H9 (cell line): Measurements from ENCODE around the gene PCDHGA10. TPM values are rescaled to one million over a fixed set of nuclear protein-coding genes. Genes with fewer than 3 reads are reported as not detected.

Source experiments
- DNase-seq: peaks from one replicate; pipeline ENCODE4 v3.0.0-alpha.2; 2017
- H2AFZ ChIP-seq: one replicate; pipeline ENCODE4 v1.6.1; 2013; ENCODE audit warnings: mild to moderate bottlenecking, low read length, control low read depth, moderate library complexity
- H2AK5ac ChIP-seq: 2 replicates; pipeline ENCODE4 v1.6.1; 2013; ENCODE audit warnings: low read length, control low read depth, mixed read lengths; ENCODE audit not compliant: insufficient read length
- H2BK120ac ChIP-seq: one replicate; pipeline ENCODE4 v1.6.1; 2013; ENCODE audit warnings: low read depth, mild to moderate bottlenecking, low read length, control low read depth, inconsistent platforms; ENCODE audit not compliant: poor library complexity, severe bottlenecking
- H2BK12ac ChIP-seq: 2 replicates; pipeline ENCODE4 v1.6.1; 2013; ENCODE audit warnings: low read length, control low read depth, mixed read lengths, low read depth; ENCODE audit not compliant: insufficient read length
- H2BK15ac ChIP-seq: 2 replicates; pipeline ENCODE4 v1.6.1; 2013; ENCODE audit warnings: low read depth, low read length, control low read depth
- H2BK20ac ChIP-seq: one replicate; pipeline ENCODE4 v1.6.1; 2013; ENCODE audit warnings: low read depth, mild to moderate bottlenecking, low read length, control low read depth, inconsistent platforms; ENCODE audit not compliant: poor library complexity, severe bottlenecking
- H2BK5ac ChIP-seq: 2 replicates; pipeline ENCODE4 v1.6.1; 2013; ENCODE audit warnings: low read length, control low read depth, mixed read lengths; ENCODE audit not compliant: insufficient read length
- H3K14ac ChIP-seq: 2 replicates; pipeline ENCODE4 v1.6.1; 2013; ENCODE audit warnings: low read length, control low read depth; ENCODE audit not compliant: insufficient read depth
- H3K18ac ChIP-seq: 2 replicates; pipeline ENCODE4 v1.6.1; 2013; ENCODE audit warnings: low read depth, mild to moderate bottlenecking, mixed read lengths, low read length, control low read depth; ENCODE audit not compliant: insufficient read length
- H3K23ac ChIP-seq: 2 replicates; pipeline ENCODE4 v1.6.1; 2013; ENCODE audit warnings: low read length, control low read depth, mixed read lengths, low read depth; ENCODE audit not compliant: insufficient read length
- H3K23me2 ChIP-seq: 2 replicates; pipeline ENCODE4 v1.6.1; 2013; ENCODE audit warnings: low read depth, mild to moderate bottlenecking, mixed read lengths, low read length, control low read depth; ENCODE audit not compliant: insufficient read length, poor library complexity, severe bottlenecking
- H3K27ac ChIP-seq: 2 replicates; pipeline ENCODE4 v1.5.1; 2013; ENCODE audit warnings: low read length, control low read depth, mixed read lengths, low read depth; ENCODE audit not compliant: insufficient read length
- H3K27me3 ChIP-seq: 2 replicates; pipeline ENCODE4 v1.6.1; 2013; ENCODE audit warnings: low read length, control low read depth, inconsistent platforms; ENCODE audit not compliant: insufficient read depth
- H3K4ac ChIP-seq: 2 replicates; pipeline ENCODE4 v1.6.1; 2013; ENCODE audit warnings: low read depth, mild to moderate bottlenecking, control low read depth, inconsistent platforms, low read length, moderate library complexity
- H3K4me1 ChIP-seq: 2 replicates; pipeline ENCODE4 v1.6.1; 2013; ENCODE audit warnings: low read length, control low read depth, inconsistent platforms; ENCODE audit not compliant: insufficient read depth
- H3K4me2 ChIP-seq: 2 replicates; pipeline ENCODE4 v1.6.1; 2013; ENCODE audit warnings: low read length, control low read depth, mixed read lengths; ENCODE audit not compliant: insufficient read length, insufficient read depth
- H3K56ac ChIP-seq: 2 replicates; pipeline ENCODE4 v1.6.1; 2013; ENCODE audit warnings: low read depth, mild to moderate bottlenecking, mixed read lengths, low read length, control low read depth; ENCODE audit not compliant: insufficient read length
- H3K79me1 ChIP-seq: 2 replicates; pipeline ENCODE4 v1.6.1; 2013; ENCODE audit warnings: low read depth, mild to moderate bottlenecking, moderate library complexity, low read length, control low read depth, inconsistent platforms; ENCODE audit not compliant: insufficient read depth, poor library complexity, severe bottlenecking
- H3K79me2 ChIP-seq: 2 replicates; pipeline ENCODE4 v1.6.1; 2013; ENCODE audit warnings: low read length, control low read depth, inconsistent platforms; ENCODE audit not compliant: insufficient read depth
- H3K9ac ChIP-seq: 2 replicates; pipeline ENCODE4 v1.6.1; 2013; ENCODE audit warnings: low read length, control low read depth, mixed read lengths; ENCODE audit not compliant: insufficient read length; ENCODE audit errors: extremely low read depth
- H3K9me3 ChIP-seq: one replicate; pipeline ENCODE4 v1.6.1; 2013; ENCODE audit warnings: low read depth, low read length, inconsistent platforms; ENCODE audit not compliant: control insufficient read depth
- H3T11ph ChIP-seq: one replicate; pipeline ENCODE4 v1.6.1; 2013; ENCODE audit warnings: mild to moderate bottlenecking, low read length, control low read depth, inconsistent platforms
- H4K20me1 ChIP-seq: one replicate; pipeline ENCODE4 v1.6.1; 2013; ENCODE audit not compliant: control insufficient read depth, insufficient read length, insufficient read depth
- H4K5ac ChIP-seq: 2 replicates; pipeline ENCODE4 v1.6.1; 2013; ENCODE audit warnings: low read depth, mild to moderate bottlenecking, mixed read lengths, low read length, control low read depth; ENCODE audit not compliant: insufficient read length
- H4K8ac ChIP-seq: replicated peaks from 2 replicates; pipeline ENCODE4 v1.6.1; 2013; ENCODE audit warnings: low read length, control low read depth, mixed read lengths, low read depth; ENCODE audit not compliant: insufficient read length
- H4K91ac ChIP-seq: 2 replicates; pipeline ENCODE4 v1.6.1; 2013; ENCODE audit warnings: low read depth, mild to moderate bottlenecking, moderate library complexity, mixed read lengths, low read length, control low read depth; ENCODE audit not compliant: insufficient read length
- H3K27ac Mint-ChIP-seq, 3 experiments: 2 replicates in 2 of 3; 3 replicates in 1 of 3; pipeline ENCODE4 v1.8.0; 2020 to 2021; ENCODE audit warnings: mixed read lengths in 3 of 3, mild to moderate bottlenecking in 1 of 3, moderate library complexity in 1 of 3
- H3K27me3 Mint-ChIP-seq: 2 replicates; pipeline ENCODE4 v1.8.0; 2021; ENCODE audit warnings: low read depth, mild to moderate bottlenecking, moderate library complexity, mixed read lengths
- H3K36me3 Mint-ChIP-seq, 3 experiments: 2 replicates in 2 of 3; 3 replicates in 1 of 3; pipeline ENCODE4 v1.8.0; 2020 to 2021; ENCODE audit warnings: low read depth in 3 of 3, mixed read lengths in 3 of 3; ENCODE audit not compliant: insufficient read depth in 1 of 3
- H3K4me1 Mint-ChIP-seq, 2 experiments: 2 replicates each; pipeline ENCODE4 v1.8.0; 2020; ENCODE audit warnings: mixed read lengths in 2 of 2
- H3K4me3 Mint-ChIP-seq, 2 experiments: 2 replicates in 1 of 2; 3 replicates in 1 of 2; pipeline ENCODE4 v1.8.0; 2020 to 2021; ENCODE audit warnings: mild to moderate bottlenecking in 2 of 2, mixed read lengths in 2 of 2, moderate library complexity in 1 of 2
- H3K9me3 Mint-ChIP-seq, 2 experiments: 2 replicates in 1 of 2; 3 replicates in 1 of 2; pipeline ENCODE4 v1.8.0; 2020; ENCODE audit warnings: mild to moderate bottlenecking in 2 of 2, mixed read lengths in 2 of 2, moderate library complexity in 1 of 2
- WGBS: extraction: QIAGEN DNeasy Blood & Tissue Kit; methylation state at CpG from one replicate; pipeline ENCODE4 v1.1.7; 2013; ENCODE audit warnings: missing lambda C conversion rate, low lambda C conversion rate, mixed read lengths; ENCODE audit not compliant: insufficient read length; ENCODE audit errors: extremely low coverage; 5-methylcytosine and 5-hydroxymethylcytosine counted together
- total RNA-seq: library from RNA; stranded (reverse); gene quantifications from 2 replicates; pipeline ENCODE4 v1.2.1, GENCODE V29; 2021
- TF ChIP-seq, protein P1 (sequence below): fragments of 200-600 bp; sonication (generic); conservative IDR thresholded peaks from 3 replicates; pipeline ENCODE4 v1.8.0; 2021; ENCODE audit warnings: antibody characterized with exemption, mild to moderate bottlenecking

Gene PCDHGA10
- total RNA-seq, 1 experiment from 2014 or later = 15.1 TPM

DNA sequence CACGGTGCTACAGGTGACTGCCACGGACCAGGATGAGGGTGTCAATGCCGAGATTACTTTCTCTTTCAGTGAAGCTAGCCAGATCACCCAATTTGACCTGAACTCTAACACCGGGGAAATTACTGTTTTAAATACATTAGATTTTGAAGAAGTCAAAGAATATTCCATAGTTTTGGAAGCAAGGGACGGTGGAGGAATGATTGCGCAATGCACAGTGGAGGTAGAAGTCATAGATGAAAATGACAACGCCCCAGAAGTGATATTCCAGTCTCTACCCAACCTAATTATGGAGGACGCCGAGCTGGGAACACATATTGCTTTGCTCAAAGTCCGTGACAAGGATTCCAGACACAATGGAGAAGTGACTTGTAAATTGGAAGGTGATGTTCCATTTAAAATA, 24.1 kb upstream of the PCDHGA10 start:
- H3K27ac Mint-ChIP-seq = no peak overlapping the region
- no CpG with 5 or more reads among the region's 10 CpGs for WGBS

More for the DNA sequence above, 24.1 kb upstream of the PCDHGA10 start:
- H3K18ac ChIP-seq = no peak overlapping the region
- no peak overlapping the region for H4K8ac ChIP-seq
- no peaks in the 10 kb centered on the region for H3K4me1 Mint-ChIP-seq
- H4K91ac ChIP-seq = no peak overlapping the region
- H3K9ac ChIP-seq = no peak overlapping the region
- no peak overlapping the region for H3T11ph ChIP-seq
- H2AK5ac ChIP-seq = no peak overlapping the region
- no peaks in the 10 kb centered on the region for H4K20me1 ChIP-seq
- H3K4me1 ChIP-seq = 0 out of 2 replicates have a peak, but pooled peaks cover 2% of the 10 kb centered on the region
- no peak overlapping the region for H3K14ac ChIP-seq
- peaks cover 13% of the 10 kb centered on the region for H3K27me3 Mint-ChIP-seq
- peaks cover 23 to 62% (median 43%) of the 10 kb centered on the region in 3 experiments for H3K36me3 Mint-ChIP-seq
- no peaks in the 10 kb centered on the region for H3K23me2 ChIP-seq
- H2BK20ac ChIP-seq = no peak overlapping the region
- no peak overlapping the region for H2BK5ac ChIP-seq
- no peaks in the 10 kb centered on the region for H3K79me1 ChIP-seq
- H3K4me3 Mint-ChIP-seq = no peak overlapping the region
- peaks cover 69 to 74% of the 10 kb centered on the region in 2 experiments for H3K9me3 Mint-ChIP-seq
- no peak overlapping the region for H3K27ac ChIP-seq
- H2BK12ac ChIP-seq = no peak overlapping the region
- H3K27me3 ChIP-seq = no peaks in the 10 kb centered on the region
- H4K5ac ChIP-seq = no peak overlapping the region
- H3K9me3 ChIP-seq = peaks cover 41% of the 10 kb centered on the region
- no peak overlapping the region for H3K23ac ChIP-seq
- H2AFZ ChIP-seq = no peak overlapping the region
- H3K56ac ChIP-seq = no peak overlapping the region
- TF ChIP-seq, protein P1, sequence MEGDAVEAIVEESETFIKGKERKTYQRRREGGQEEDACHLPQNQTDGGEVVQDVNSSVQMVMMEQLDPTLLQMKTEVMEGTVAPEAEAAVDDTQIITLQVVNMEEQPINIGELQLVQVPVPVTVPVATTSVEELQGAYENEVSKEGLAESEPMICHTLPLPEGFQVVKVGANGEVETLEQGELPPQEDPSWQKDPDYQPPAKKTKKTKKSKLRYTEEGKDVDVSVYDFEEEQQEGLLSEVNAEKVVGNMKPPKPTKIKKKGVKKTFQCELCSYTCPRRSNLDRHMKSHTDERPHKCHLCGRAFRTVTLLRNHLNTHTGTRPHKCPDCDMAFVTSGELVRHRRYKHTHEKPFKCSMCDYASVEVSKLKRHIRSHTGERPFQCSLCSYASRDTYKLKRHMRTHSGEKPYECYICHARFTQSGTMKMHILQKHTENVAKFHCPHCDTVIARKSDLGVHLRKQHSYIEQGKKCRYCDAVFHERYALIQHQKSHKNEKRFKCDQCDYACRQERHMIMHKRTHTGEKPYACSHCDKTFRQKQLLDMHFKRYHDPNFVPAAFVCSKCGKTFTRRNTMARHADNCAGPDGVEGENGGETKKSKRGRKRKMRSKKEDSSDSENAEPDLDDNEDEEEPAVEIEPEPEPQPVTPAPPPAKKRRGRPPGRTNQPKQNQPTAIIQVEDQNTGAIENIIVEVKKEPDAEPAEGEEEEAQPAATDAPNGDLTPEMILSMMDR = no peak
- H3K4ac ChIP-seq = no peak overlapping the region
- no peak overlapping the region for H2BK120ac ChIP-seq
- H3K79me2 ChIP-seq = no peaks in the 10 kb centered on the region
- no peak for DNase-seq
- H3K4me2 ChIP-seq = no peak overlapping the region
- H2BK15ac ChIP-seq = no peak overlapping the region
